ENCODE measurements around the gene PATZ1. TPM values are rescaled to one million over a fixed set of nuclear protein-coding genes. Genes with fewer than 3 reads are reported as not detected.
A peak's percentile ranks its signal among the peaks of the same experiment; 100 is the strongest.

Gene PATZ1
- total RNA-seq, 1 donor from 2014 or later, result 8.8 TPM

- peak; percentile 38 for DNase-seq (ENCODE audit: low read depth)
Measured at GRCh38 chr22:31343235-31344191, 2.6 kb downstream of the PATZ1 start.

- DNase-seq (ENCODE audit: low read depth), result no peak
Measured at GRCh38 chr22:31342389-31343140, 3.6 kb downstream of the PATZ1 start.

GRCh38 chr22:31341386-31342088 is 4.6 kb downstream of the PATZ1 start:
- DNase-seq (ENCODE audit: low read depth), result no peak

- DNase-seq (ENCODE audit: low read depth), result no peak
Measured at GRCh38 chr22:31340765-31341247, 5.3 kb downstream of the PATZ1 start.

GRCh38 chr22:31340360-31340759 is 5.8 kb downstream of the PATZ1 start:
- DNase-seq (ENCODE audit: low read depth), result no peak

GRCh38 chr22:31339148-31339832 is 6.9 kb downstream of the PATZ1 start:
- DNase-seq (ENCODE audit: low read depth), result no peak

GRCh38 chr22:31337178-31337577 is 9.0 kb downstream of the PATZ1 start:
- no peak for DNase-seq (ENCODE audit: low read depth)

GRCh38 chr22:31334329-31334728 is 11.8 kb downstream of the PATZ1 start:
- no peak for DNase-seq (ENCODE audit: low read depth)

GRCh38 chr22:31333641-31334040 is 12.5 kb downstream of the PATZ1 start:
- DNase-seq (ENCODE audit: low read depth), result no peak

- no peak for DNase-seq (ENCODE audit: low read depth)
Measured at GRCh38 chr22:31332886-31333285, 13.3 kb downstream of the PATZ1 start.

- DNase-seq (ENCODE audit: low read depth), result peak; percentile 76
Measured at GRCh38 chr22:31332010-31332409, 14.1 kb downstream of the PATZ1 start.

GRCh38 chr22:31329453-31330215 is 16.5 kb downstream of the PATZ1 start:
- DNase-seq (ENCODE audit: low read depth), result peak; percentile 55

- DNase-seq (ENCODE audit: low read depth), result peak; percentile 92
Measured at GRCh38 chr22:31329029-31329428, 17.1 kb downstream of the PATZ1 start.

GRCh38 chr22:31328544-31328960 is 17.6 kb downstream of the PATZ1 start:
- no peak for DNase-seq (ENCODE audit: low read depth)

GRCh38 chr22:31327806-31328543 is 18.2 kb downstream of the PATZ1 start:
- peak; percentile 53 for DNase-seq (ENCODE audit: low read depth)

GRCh38 chr22:31326877-31327276 is 19.3 kb downstream of the PATZ1 start:
- DNase-seq (ENCODE audit: low read depth), result peak; percentile 54

GRCh38 chr22:31323578-31324550 is 22.3 kb downstream of the PATZ1 start:
- no peak for DNase-seq (ENCODE audit: low read depth)

- DNase-seq (ENCODE audit: low read depth), result no peak
Measured at GRCh38 chr22:31321421-31321820, 24.7 kb downstream of the PATZ1 start.
